Measurements from ENCODE around the gene TPD52L1. TPM values are rescaled to one million over a fixed set of nuclear protein-coding genes. Genes with fewer than 3 reads are reported as not detected.

Gene TPD52L1
- total and polyA plus RNA-seq, 5 donors from 2014 or later: 0.40 to 0.76 (median 0.53) TPM; not detected in 1

DNA sequence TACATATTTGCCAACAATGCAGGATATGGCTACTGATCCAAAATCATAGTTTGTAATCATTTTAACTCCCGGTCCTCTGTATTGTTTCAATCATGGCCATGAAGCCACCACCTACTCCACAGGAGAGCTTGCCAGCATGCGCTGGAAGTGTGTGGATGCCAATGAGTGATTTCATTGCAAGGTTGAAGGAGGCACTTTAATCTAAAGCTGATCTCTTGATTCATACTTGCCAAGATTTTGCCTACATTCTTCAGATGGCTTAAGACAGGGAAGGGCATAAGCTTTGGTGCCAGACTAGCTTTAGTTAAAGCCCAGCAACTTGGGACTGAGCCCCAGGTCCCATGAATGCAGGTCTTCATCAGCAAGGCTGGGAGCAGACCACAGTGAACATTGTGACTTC, 58.8 kb downstream of the TPD52L1 start:
- Histone ChIP-seq H3K9me3 (ENCODE audit: control insufficient read depth in 2 of 2, low read length in 2 of 2) (no peaks in the 10 kb centered on the region), H3K27ac (ENCODE audit: insufficient read depth, low read length, poor library complexity, severe bottlenecking) (no peak overlapping the region), H3K36me3 (ENCODE audit: control insufficient read depth, insufficient read depth, low read length) (no peaks in the 10 kb centered on the region), H3K27me3 (ENCODE audit: control insufficient read depth, insufficient read depth, low read length) (no peaks in the 10 kb centered on the region), H3K4me3 (ENCODE audit: low read depth, low read length) (no peak overlapping the region), H3K4me1 (ENCODE audit: control insufficient read depth, insufficient read depth, low read length, poor library complexity, severe bottlenecking) (no peaks in the 10 kb centered on the region)
- Mint-ChIP-seq H3K27me3 (peaks cover 6% of the 10 kb centered on the region), H3K4me1 (no peaks in the 10 kb centered on the region), H3K36me3 (no peaks in the 10 kb centered on the region), H3K4me3 (no peak overlapping the region), H3K27ac (no peak overlapping the region), H3K9me3 (no peaks in the 10 kb centered on the region)
- DNase-seq (no peak), ATAC-seq (ENCODE audit: low read depth in 2 of 2) (no peak)

DNA sequence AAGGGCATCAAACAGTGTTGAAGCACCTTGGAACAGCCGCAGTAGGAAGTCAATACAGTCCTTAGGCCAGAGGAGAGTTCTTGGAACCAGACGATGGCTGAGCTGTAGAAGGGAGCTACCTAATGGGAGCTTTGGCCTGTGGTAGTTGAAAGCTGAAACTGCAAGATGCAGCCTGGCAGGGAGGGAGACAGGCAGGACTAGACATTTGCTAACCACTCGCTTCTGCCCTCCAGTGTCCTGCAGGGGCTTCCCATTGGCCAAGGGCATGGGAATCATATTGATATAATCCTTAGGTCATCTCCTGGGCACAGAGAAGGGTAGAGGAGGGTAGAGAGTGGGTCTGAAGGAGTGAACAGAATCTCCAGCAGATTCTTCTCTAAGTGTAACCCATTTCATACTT, 60.4 kb downstream of the TPD52L1 start:
- Mint-ChIP-seq H3K27ac (no peak overlapping the region), H3K36me3 (no peaks in the 10 kb centered on the region), H3K27me3 (peaks cover 6% of the 10 kb centered on the region), H3K4me3 (no peak overlapping the region), H3K4me1 (no peaks in the 10 kb centered on the region), H3K9me3 (no peaks in the 10 kb centered on the region)
- H3K4me1 ChIP-seq (ENCODE audit: control insufficient read depth, insufficient read depth, low read length, poor library complexity, severe bottlenecking): no peaks in the 10 kb centered on the region
- H3K9me3 ChIP-seq (ENCODE audit: control insufficient read depth in 2 of 2, low read length in 2 of 2): no peaks in the 10 kb centered on the region
- H3K27me3 ChIP-seq (ENCODE audit: control insufficient read depth, insufficient read depth, low read length): no peaks in the 10 kb centered on the region
- ATAC-seq (ENCODE audit: low read depth in 2 of 2): no peak
- no peak overlapping the region for H3K27ac ChIP-seq (ENCODE audit: insufficient read depth, low read length, poor library complexity, severe bottlenecking)
- no peak for DNase-seq
- H3K36me3 ChIP-seq (ENCODE audit: control insufficient read depth, insufficient read depth, low read length): no peaks in the 10 kb centered on the region
- H3K4me3 ChIP-seq (ENCODE audit: low read depth, low read length): no peak overlapping the region

DNA sequence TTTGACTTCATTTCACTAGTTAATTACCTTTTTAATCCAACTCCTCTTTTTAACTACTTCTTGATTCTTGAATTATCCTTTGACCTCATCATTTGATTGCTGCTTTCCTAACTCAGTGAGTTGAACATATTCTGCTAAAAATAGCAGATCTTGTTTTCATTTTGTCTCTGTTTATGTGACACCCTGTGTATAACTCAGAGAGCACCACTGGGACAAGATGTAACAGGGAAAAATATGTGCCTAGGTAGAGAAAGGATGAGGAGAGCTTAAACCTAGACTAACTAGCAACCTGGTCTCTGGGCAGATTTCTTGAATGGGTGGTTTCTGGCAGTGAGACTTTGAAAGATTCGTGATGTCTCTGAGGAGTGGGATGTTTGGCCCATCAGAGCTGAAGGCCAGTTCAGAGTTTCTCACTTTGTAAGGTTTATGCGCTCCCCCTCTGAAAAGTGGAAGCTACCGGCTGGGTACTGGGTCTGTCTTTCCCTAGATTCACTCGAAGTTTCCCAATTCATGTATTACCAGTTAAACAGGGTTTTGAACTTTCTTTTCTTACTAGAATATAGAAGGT, 61.8 kb downstream of the TPD52L1 start:
- Mint-ChIP-seq H3K27me3 (peaks cover 6% of the 10 kb centered on the region), H3K9me3 (no peaks in the 10 kb centered on the region)

DNA sequence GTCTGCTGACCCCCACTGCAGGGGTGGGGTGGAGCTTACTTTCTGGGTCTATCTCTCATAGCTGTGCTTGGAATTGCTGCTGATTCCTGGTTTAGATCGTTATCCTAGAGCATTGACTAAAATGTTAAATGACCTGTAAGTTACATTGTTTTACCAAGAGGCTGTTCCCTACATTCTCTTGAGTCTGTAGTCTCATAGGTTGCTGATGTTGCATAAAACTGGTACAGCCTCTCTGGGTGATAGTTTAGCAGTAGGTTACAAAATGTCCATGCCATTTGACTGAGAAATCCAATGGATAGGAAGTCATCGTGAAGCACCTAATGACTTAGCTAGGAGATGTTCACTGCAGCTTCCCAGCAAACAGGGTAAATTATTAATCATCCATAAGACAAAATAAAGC, 62.4 kb downstream of the TPD52L1 start:
- DNase-seq: no peak

More for the DNA sequence above, 61.8 kb downstream of the TPD52L1 start:
- H3K4me1 ChIP-seq (ENCODE audit: control insufficient read depth, insufficient read depth, low read length, poor library complexity, severe bottlenecking): no peaks in the 10 kb centered on the region
- Mint-ChIP-seq H3K4me1 (no peaks in the 10 kb centered on the region), H3K27ac (no peak overlapping the region), H3K36me3 (no peaks in the 10 kb centered on the region), H3K4me3 (no peak overlapping the region)
- H3K27me3 ChIP-seq (ENCODE audit: control insufficient read depth, insufficient read depth, low read length): no peaks in the 10 kb centered on the region
- no peak overlapping the region for H3K27ac ChIP-seq (ENCODE audit: insufficient read depth, low read length, poor library complexity, severe bottlenecking)
- no peaks in the 10 kb centered on the region for H3K36me3 ChIP-seq (ENCODE audit: control insufficient read depth, insufficient read depth, low read length)
- H3K4me3 ChIP-seq (ENCODE audit: low read depth, low read length): no peak overlapping the region
- H3K9me3 ChIP-seq (ENCODE audit: control insufficient read depth in 2 of 2, low read length in 2 of 2): no peaks in the 10 kb centered on the region
- ATAC-seq (ENCODE audit: low read depth in 2 of 2): no peak
- DNase-seq: no peak

DNA sequence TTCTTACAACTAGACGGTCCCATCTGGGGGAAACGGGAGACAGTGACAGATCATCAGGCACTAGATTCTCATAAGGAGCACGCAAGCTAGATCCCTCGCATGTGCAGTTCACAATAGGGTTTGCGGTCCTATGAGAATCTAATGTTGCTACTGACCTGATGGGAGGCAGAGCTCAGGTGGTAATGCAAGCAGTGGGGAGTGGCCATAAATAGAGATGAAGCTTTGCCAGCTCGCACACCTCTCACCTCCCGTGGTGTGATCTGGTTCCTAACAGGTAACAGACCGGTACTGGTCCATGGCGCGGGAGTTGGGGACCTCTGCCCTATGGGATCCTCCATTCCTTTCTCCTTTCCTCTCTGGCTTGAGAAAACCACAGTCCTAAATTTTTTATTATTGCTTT, 63.8 kb downstream of the TPD52L1 start:
- Histone ChIP-seq H3K27ac (ENCODE audit: insufficient read depth, low read length, poor library complexity, severe bottlenecking) (no peak overlapping the region), H3K36me3 (ENCODE audit: control insufficient read depth, insufficient read depth, low read length) (no peaks in the 10 kb centered on the region), H3K9me3 (ENCODE audit: control insufficient read depth in 2 of 2, low read length in 2 of 2) (no peaks in the 10 kb centered on the region), H3K4me3 (ENCODE audit: low read depth, low read length) (no peak overlapping the region), H3K27me3 (ENCODE audit: control insufficient read depth, insufficient read depth, low read length) (no peaks in the 10 kb centered on the region), H3K4me1 (ENCODE audit: control insufficient read depth, insufficient read depth, low read length, poor library complexity, severe bottlenecking) (no peaks in the 10 kb centered on the region)
- Mint-ChIP-seq H3K4me3 (no peak overlapping the region), H3K9me3 (no peaks in the 10 kb centered on the region), H3K27me3 (peaks cover 6% of the 10 kb centered on the region), H3K36me3 (no peaks in the 10 kb centered on the region), H3K27ac (no peak overlapping the region), H3K4me1 (no peaks in the 10 kb centered on the region)
- ATAC-seq (ENCODE audit: low read depth in 2 of 2) (no peak), DNase-seq (no peak)

More for the DNA sequence above, 62.4 kb downstream of the TPD52L1 start:
- no peak for ATAC-seq (ENCODE audit: low read depth in 2 of 2)
- H3K27me3 Mint-ChIP-seq: peaks cover 6% of the 10 kb centered on the region
- H3K36me3 Mint-ChIP-seq: no peaks in the 10 kb centered on the region
- Histone ChIP-seq H3K27ac (ENCODE audit: insufficient read depth, low read length, poor library complexity, severe bottlenecking) (no peak overlapping the region), H3K9me3 (ENCODE audit: control insufficient read depth in 2 of 2, low read length in 2 of 2) (no peaks in the 10 kb centered on the region), H3K36me3 (ENCODE audit: control insufficient read depth, insufficient read depth, low read length) (no peaks in the 10 kb centered on the region), H3K4me3 (ENCODE audit: low read depth, low read length) (no peak overlapping the region), H3K4me1 (ENCODE audit: control insufficient read depth, insufficient read depth, low read length, poor library complexity, severe bottlenecking) (no peaks in the 10 kb centered on the region), H3K27me3 (ENCODE audit: control insufficient read depth, insufficient read depth, low read length) (no peaks in the 10 kb centered on the region)
- H3K4me3 Mint-ChIP-seq: no peak overlapping the region
- no peak overlapping the region for H3K27ac Mint-ChIP-seq
- no peaks in the 10 kb centered on the region for H3K9me3 Mint-ChIP-seq
- no peaks in the 10 kb centered on the region for H3K4me1 Mint-ChIP-seq

DNA sequence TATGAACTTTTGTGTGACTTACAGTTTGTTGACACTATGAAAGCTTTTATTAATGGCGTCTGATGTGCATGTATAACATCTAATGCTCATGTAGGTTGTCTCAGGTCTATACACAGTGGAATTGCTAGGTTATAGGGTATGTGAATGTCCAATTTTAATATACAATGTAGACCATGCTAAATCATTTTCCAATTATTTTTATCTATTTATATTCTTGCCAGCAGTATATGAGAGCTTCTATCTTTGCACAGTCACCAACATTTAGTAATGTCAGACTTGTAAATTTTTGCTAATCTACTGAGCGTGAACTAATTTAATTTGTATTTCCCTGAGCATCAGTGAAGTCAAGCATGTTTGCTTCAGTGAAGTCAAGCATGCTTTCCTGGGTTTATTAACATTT, 64.4 kb downstream of the TPD52L1 start:
- Histone ChIP-seq H3K4me3 (ENCODE audit: low read depth, low read length) (no peak overlapping the region), H3K27me3 (ENCODE audit: control insufficient read depth, insufficient read depth, low read length) (no peaks in the 10 kb centered on the region), H3K9me3 (ENCODE audit: control insufficient read depth in 2 of 2, low read length in 2 of 2) (no peaks in the 10 kb centered on the region), H3K27ac (ENCODE audit: insufficient read depth, low read length, poor library complexity, severe bottlenecking) (no peak overlapping the region), H3K4me1 (ENCODE audit: control insufficient read depth, insufficient read depth, low read length, poor library complexity, severe bottlenecking) (no peaks in the 10 kb centered on the region), H3K36me3 (ENCODE audit: control insufficient read depth, insufficient read depth, low read length) (no peaks in the 10 kb centered on the region)
- H3K9me3 Mint-ChIP-seq: peaks cover 0 to 3% (median 0%) of the 10 kb centered on the region in 7 donors
- H3K27ac Mint-ChIP-seq: no peak overlapping the region
- H3K36me3 Mint-ChIP-seq: no peaks in the 10 kb centered on the region
- no peaks in the 10 kb centered on the region for H3K4me1 Mint-ChIP-seq
- DNase-seq (no peak), ATAC-seq (ENCODE audit: low read depth in 2 of 2) (no peak)
- peaks cover 6% of the 10 kb centered on the region for H3K27me3 Mint-ChIP-seq
- H3K4me3 Mint-ChIP-seq: no peak overlapping the region

DNA sequence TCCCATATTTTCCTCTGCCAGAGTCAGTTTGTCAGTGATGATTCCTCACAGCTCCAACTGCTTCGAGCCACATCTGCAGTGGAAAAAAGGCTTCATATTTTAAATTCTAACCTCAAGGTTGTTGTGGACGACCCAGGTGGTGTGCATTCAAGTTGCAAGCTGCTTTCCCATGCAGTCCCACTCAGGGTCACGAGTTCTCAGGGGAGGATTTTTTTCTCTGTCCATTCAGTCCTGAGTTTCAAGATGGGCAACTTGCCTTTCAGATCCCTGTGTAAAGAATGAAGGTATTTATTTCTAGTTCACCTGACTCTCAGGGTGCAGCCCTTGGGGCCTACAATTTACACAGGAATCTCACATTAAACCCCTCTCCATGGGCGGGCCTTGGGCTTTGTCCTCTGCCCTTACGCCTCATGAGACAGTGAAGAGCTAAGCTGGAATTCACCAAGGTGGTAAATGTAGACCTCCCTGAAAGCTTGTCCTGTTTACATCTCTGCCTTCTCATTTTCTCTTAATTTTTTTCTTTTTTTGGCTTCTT, 65.9 kb downstream of the TPD52L1 start:
- Histone ChIP-seq H3K4me1 (ENCODE audit: control insufficient read depth, insufficient read depth, low read length, poor library complexity, severe bottlenecking) (no peaks in the 10 kb centered on the region), H3K36me3 (ENCODE audit: control insufficient read depth, insufficient read depth, low read length) (no peaks in the 10 kb centered on the region), H3K4me3 (ENCODE audit: low read depth, low read length) (no peak overlapping the region), H3K27ac (ENCODE audit: insufficient read depth, low read length, poor library complexity, severe bottlenecking) (no peak overlapping the region), H3K9me3 (ENCODE audit: control insufficient read depth in 2 of 2, low read length in 2 of 2) (no peaks in the 10 kb centered on the region), H3K27me3 (ENCODE audit: control insufficient read depth, insufficient read depth, low read length) (no peaks in the 10 kb centered on the region)
- Mint-ChIP-seq H3K27me3 (peaks cover 6% of the 10 kb centered on the region), H3K4me1 (no peaks in the 10 kb centered on the region), H3K9me3 (peaks cover 0 to 3% (median 0%) of the 10 kb centered on the region in 7 donors), H3K36me3 (no peaks in the 10 kb centered on the region), H3K4me3 (no peak overlapping the region), H3K27ac (peak overlapping the region in 1 of 3 donors; percentile 0)
- ATAC-seq (ENCODE audit: low read depth in 2 of 2) (no peak), DNase-seq (no peak)

DNA sequence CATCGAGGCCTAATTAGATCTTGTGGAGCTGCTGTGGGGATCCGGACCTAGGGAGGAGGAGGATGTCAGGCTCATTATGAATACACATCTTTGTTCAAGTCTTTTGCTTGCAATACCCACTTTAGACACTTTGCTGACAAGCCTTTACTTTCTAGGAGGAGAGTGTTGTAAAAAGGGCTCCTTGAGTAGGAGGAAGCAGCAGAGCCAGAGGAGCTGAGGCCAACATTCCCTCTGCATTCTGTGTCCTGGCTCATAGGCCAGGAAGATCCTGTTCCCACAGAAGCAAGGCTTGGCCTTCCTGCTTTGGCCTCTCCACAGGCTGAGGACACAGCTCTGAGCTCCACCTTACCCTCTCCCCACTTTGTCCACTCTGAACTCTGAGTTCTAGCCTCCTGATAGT, 67.1 kb downstream of the TPD52L1 start:
- DNase-seq (no peak), ATAC-seq (ENCODE audit: low read depth in 2 of 2) (no peak)
- Histone ChIP-seq H3K27ac (ENCODE audit: insufficient read depth, low read length, poor library complexity, severe bottlenecking) (no peak overlapping the region), H3K36me3 (ENCODE audit: control insufficient read depth, insufficient read depth, low read length) (no peaks in the 10 kb centered on the region), H3K4me1 (ENCODE audit: control insufficient read depth, insufficient read depth, low read length, poor library complexity, severe bottlenecking) (no peaks in the 10 kb centered on the region), H3K9me3 (ENCODE audit: control insufficient read depth in 2 of 2, low read length in 2 of 2) (no peaks in the 10 kb centered on the region), H3K4me3 (ENCODE audit: low read depth, low read length) (no peak overlapping the region), H3K27me3 (ENCODE audit: control insufficient read depth, insufficient read depth, low read length) (no peaks in the 10 kb centered on the region)
- Mint-ChIP-seq H3K36me3 (no peaks in the 10 kb centered on the region), H3K4me3 (no peak overlapping the region), H3K27ac (no peak overlapping the region), H3K9me3 (peaks cover 0 to 3% (median 0%) of the 10 kb centered on the region in 7 donors), H3K4me1 (no peaks in the 10 kb centered on the region), H3K27me3 (no peaks in the 10 kb centered on the region)
